Ascending aorta (tissue), 2 donors: ENCODE results near the gene REEP3. TPM values are rescaled to one million over a fixed set of nuclear protein-coding genes. Genes with fewer than 3 reads are reported as not detected.

Experiments
- DNase-seq, 2 donors: peaks; one replicate each; pipeline ENCODE4 v3.0.0-alpha.2; 2019; ENCODE audit warnings: low spot score in 2 of 2
- H3K27ac ChIP-seq, 2 donors: fragments of 200-600 bp; sonication (generic); one replicate each; pipeline ENCODE4 v1.5.1; 2016 to 2017; ENCODE audit warnings: mild to moderate bottlenecking in 1 of 2
- H3K27me3 ChIP-seq: fragments of 200-600 bp; sonication (generic); one replicate; pipeline ENCODE4 v1.5.1; 2017
- H3K36me3 ChIP-seq, 2 donors: fragments of 200-600 bp; sonication (generic); one replicate each; pipeline ENCODE4 v1.5.1; 2016
- H3K4me1 ChIP-seq, 2 donors: fragments of 200-600 bp; sonication (generic); one replicate each; pipeline ENCODE4 v1.5.1; 2016 to 2017; ENCODE audit warnings: mild to moderate bottlenecking in 1 of 2
- H3K4me3 ChIP-seq, 2 donors: fragments of 200-600 bp; sonication (generic); one replicate each; pipeline ENCODE4 v1.5.1; 2016 to 2017; ENCODE audit warnings: mild to moderate bottlenecking in 1 of 2
- H3K9me3 ChIP-seq, 2 donors: fragments of 200-600 bp; sonication (generic); one replicate each; pipeline ENCODE4 v1.5.1; 2016
- CTCF ChIP-seq, 3 experiments: fragments of 200-600 bp in 2 of 3; fragments of 450-650 bp in 1 of 3; sonication (generic) in 2 of 3; IDR thresholded peaks; one replicate each; pipeline ENCODE4 v1.5.1; 2016 to 2019; ENCODE audit warnings: antibody characterized with exemption in 3 of 3, mild to moderate bottlenecking in 1 of 3, moderate library complexity in 1 of 3
- intact Hi-C: fragments of 100-400 bp; cut with DNase I; formaldehyde crosslinking; loops from one replicate; pipeline ENCODE4 v1.15.1; 2023
- total RNA-seq: library from RNA; depleted of rRNA; stranded (reverse); fragments of >200 nt; gene quantifications from one replicate; pipeline ENCODE4 v1.1.0, GENCODE V29; 2016

The REEP3 gene
- total RNA-seq, 1 donor from 2014 or later = 41.1 TPM

DNA sequence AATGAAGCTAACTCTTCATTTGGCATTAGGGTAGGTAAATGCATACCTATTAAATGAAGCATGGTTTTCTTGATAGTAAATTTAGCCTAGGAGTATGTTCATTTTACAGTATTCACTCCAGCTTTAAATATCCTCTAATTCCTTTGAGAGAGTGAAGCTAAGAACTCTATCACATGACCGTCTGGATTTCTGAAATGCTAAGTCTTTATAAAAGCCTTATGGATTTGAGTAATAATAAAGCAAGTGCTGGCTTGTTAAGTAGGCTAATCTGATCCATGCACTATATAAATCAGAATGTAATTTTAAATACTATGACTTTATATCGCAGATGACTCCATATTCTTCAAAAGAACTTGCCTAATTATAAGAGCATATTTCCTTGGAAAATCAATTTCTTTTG lies 64.8 kb downstream of the REEP3 start:
- no peak for DNase-seq
- intact Hi-C loops = loop anchor here (5.0 kb wide), 1 partner anchor 41 kb away; no protein-coding TSS in a partner anchor
- H3K9me3 ChIP-seq = no peaks in the 10 kb centered on the region
- no peak for TF ChIP-seq CTCF (IDR thresholded peaks at IDR 0.05)
- peaks cover 0 to 50% of the 10 kb centered on the region in 2 donors for H3K4me1 ChIP-seq
- no peak overlapping the region for H3K4me3 ChIP-seq
- H3K27me3 ChIP-seq = no peaks in the 10 kb centered on the region
- H3K27ac ChIP-seq = peak overlapping the region in 1 of 2 donors; percentile 73
- no peaks in the 10 kb centered on the region for H3K36me3 ChIP-seq

DNA sequence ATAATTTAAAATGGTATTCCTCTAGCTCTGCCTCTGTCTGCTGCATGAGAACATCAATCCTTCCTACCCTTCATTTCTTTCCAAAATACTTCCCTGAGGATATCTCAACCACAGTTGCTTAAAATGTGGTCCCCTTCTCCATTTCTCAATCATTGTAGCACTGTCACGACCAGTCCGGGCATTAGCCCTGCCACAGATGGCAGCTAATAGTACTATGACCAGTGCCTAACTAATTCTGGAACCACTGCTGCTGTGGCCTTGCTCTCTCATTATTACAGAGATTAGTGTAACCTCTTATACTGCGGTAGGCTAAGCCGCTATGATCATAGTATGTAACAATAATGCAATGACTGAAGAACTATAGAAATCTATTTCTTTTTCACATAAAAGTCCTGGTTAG lies 66.0 kb downstream of the REEP3 start:
- Histone ChIP-seq H3K9me3 (no peaks in the 10 kb centered on the region), H3K4me1 (peaks cover 0 to 41% of the 10 kb centered on the region in 2 donors), H3K36me3 (no peaks in the 10 kb centered on the region), H3K27ac (peak overlapping the region in 1 of 2 donors; percentile 44), H3K27me3 (no peaks in the 10 kb centered on the region), H3K4me3 (no peak overlapping the region)
- intact Hi-C loops = loop anchor here (5.0 kb wide), 1 partner anchor 40 kb away; no protein-coding TSS in a partner anchor
- no peak for DNase-seq
- no peak for TF ChIP-seq CTCF (IDR thresholded peaks at IDR 0.05)

GRCh38 chr10:63588436-63589167 lies 67.4 kb downstream of the REEP3 start:
- intact Hi-C loops = loop anchor here (5.0 kb wide), 1 partner anchor 39 kb away; no protein-coding TSS in a partner anchor
- H3K36me3 ChIP-seq = no peaks in the 10 kb centered on the region
- no peaks in the 10 kb centered on the region for H3K9me3 ChIP-seq
- H3K27ac ChIP-seq = no peak overlapping the region
- H3K27me3 ChIP-seq = no peaks in the 10 kb centered on the region
- peaks cover 0 to 44% of the 10 kb centered on the region in 2 donors for H3K4me1 ChIP-seq
- no peak for TF ChIP-seq CTCF (IDR thresholded peaks at IDR 0.05)
- no peak for DNase-seq
- H3K4me3 ChIP-seq = no peak overlapping the region

GRCh38 chr10:63591600-63592379 lies 70.6 kb downstream of the REEP3 start:
- TF ChIP-seq CTCF (IDR thresholded peaks at IDR 0.05) = no peak

DNA sequence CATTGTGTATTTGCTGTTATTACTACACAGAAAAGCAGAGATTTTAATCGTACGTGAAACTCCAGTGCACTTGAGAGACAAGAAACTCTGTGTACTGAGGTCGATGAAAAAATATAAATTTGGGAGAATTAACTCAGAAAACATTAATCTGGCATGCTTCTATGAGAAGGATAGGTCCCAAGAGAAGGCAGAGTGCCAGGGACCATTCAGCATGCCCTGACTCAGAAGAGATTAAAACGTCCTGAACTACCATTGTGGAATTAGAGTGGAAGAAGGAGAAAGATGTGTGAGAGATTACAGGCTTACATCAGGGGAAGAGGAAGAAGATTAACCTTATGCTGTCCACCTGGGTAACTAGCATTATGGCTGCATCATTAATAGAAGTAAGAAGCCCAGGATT lies 72.4 kb downstream of the REEP3 start:
- H3K27ac ChIP-seq = no peak overlapping the region

More at GRCh38 chr10:63591600-63592379, 70.6 kb downstream of the REEP3 start:
- Histone ChIP-seq H3K4me3 (no peak overlapping the region), H3K36me3 (peaks cover 0 to 3% of the 10 kb centered on the region in 2 donors), H3K27me3 (no peaks in the 10 kb centered on the region), H3K9me3 (no peaks in the 10 kb centered on the region), H3K27ac (no peak overlapping the region), H3K4me1 (peaks cover 2 to 21% of the 10 kb centered on the region in 2 donors)
- intact Hi-C loops = no loop called here
- no peak for DNase-seq

More for the DNA sequence above, 72.4 kb downstream of the REEP3 start:
- Histone ChIP-seq H3K36me3 (peaks cover 0 to 6% of the 10 kb centered on the region in 2 donors), H3K27me3 (no peaks in the 10 kb centered on the region), H3K4me1 (peaks cover 6 to 16% of the 10 kb centered on the region in 2 donors), H3K4me3 (no peak overlapping the region), H3K9me3 (no peaks in the 10 kb centered on the region)
- DNase-seq = peak in 1 of 2 donors; percentile 70
- intact Hi-C loops = no loop called here
- no peak for TF ChIP-seq CTCF (IDR thresholded peaks at IDR 0.05)
